Memory B cell (primary cell): ENCODE measurements around the gene LEMD2.
A peak's percentile ranks its signal among the peaks of the same experiment; 100 is the strongest.

Experiments
- ATAC-seq: fragments of 150-1000 bp; cut with Tn5 transposase; 2 replicates; pipeline ENCODE4 v1.10.0; 2021; ENCODE audit warnings: low read depth, mild to moderate bottlenecking, moderate library complexity
- DNase-seq, 2 donors: peaks; one replicate each; pipeline ENCODE4 v3.0.0; 2022; ENCODE audit warnings: low spot score in 2 of 2
- H3K27ac Mint-ChIP-seq: one replicate; pipeline ENCODE4 v1.8.0; 2022; ENCODE audit warnings: mild to moderate bottlenecking, moderate library complexity, mixed read lengths
- H3K27me3 Mint-ChIP-seq: one replicate; pipeline ENCODE4 v1.8.0; 2022; ENCODE audit warnings: mixed read lengths
- H3K36me3 Mint-ChIP-seq: one replicate; pipeline ENCODE4 v1.8.0; 2022; ENCODE audit warnings: mild to moderate bottlenecking, mixed read lengths
- H3K4me1 Mint-ChIP-seq: one replicate; pipeline ENCODE4 v1.8.0; 2022; ENCODE audit warnings: mixed read lengths
- H3K4me3 Mint-ChIP-seq: one replicate; pipeline ENCODE4 v1.8.0; 2022; ENCODE audit warnings: mild to moderate bottlenecking, moderate library complexity, mixed read lengths
- H3K9me3 Mint-ChIP-seq: one replicate; pipeline ENCODE4 v1.8.0; 2022; ENCODE audit warnings: mixed read lengths

LEMD2 gene

DNA sequence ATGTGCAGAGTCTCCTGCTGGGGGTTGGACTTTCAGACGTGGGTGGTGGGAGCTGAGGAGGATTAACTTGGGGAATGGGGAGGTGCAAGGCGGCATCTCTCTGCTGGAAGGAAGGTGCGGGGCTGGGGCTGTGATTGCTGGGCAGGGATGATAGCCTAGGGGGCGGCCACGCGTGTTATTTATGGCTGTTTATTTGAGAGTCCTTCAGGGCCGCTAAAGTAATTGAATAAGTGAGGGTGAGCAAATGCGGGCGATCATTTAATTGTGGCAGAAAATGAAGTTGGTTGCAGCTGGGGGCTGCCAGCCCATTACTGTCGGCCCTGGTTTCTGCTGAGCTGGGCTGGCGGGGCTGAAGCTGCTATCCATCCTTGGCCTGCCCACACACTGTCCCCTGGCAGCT is 34.7 kb downstream of the LEMD2 start:
- no peak for ATAC-seq
- H3K4me1 Mint-ChIP-seq, result peaks cover 6% of the 10 kb centered on the region
- no peaks in the 10 kb centered on the region for H3K9me3 Mint-ChIP-seq
- H3K27ac Mint-ChIP-seq, result peak overlapping the region; percentile 26
- H3K4me3 Mint-ChIP-seq, result no peak overlapping the region
- no peaks in the 10 kb centered on the region for H3K36me3 Mint-ChIP-seq
- peaks cover 7% of the 10 kb centered on the region for H3K27me3 Mint-ChIP-seq
- no peak for DNase-seq

GRCh38 chr6:33752646-33753015 is 36.3 kb downstream of the LEMD2 start:
- ATAC-seq (no peak), DNase-seq (no peak)
- Mint-ChIP-seq H3K9me3 (no peaks in the 10 kb centered on the region), H3K4me3 (no peak overlapping the region), H3K4me1 (peaks cover 6% of the 10 kb centered on the region), H3K27ac (no peak overlapping the region), H3K36me3 (no peaks in the 10 kb centered on the region), H3K27me3 (peaks cover 9% of the 10 kb centered on the region)

DNA sequence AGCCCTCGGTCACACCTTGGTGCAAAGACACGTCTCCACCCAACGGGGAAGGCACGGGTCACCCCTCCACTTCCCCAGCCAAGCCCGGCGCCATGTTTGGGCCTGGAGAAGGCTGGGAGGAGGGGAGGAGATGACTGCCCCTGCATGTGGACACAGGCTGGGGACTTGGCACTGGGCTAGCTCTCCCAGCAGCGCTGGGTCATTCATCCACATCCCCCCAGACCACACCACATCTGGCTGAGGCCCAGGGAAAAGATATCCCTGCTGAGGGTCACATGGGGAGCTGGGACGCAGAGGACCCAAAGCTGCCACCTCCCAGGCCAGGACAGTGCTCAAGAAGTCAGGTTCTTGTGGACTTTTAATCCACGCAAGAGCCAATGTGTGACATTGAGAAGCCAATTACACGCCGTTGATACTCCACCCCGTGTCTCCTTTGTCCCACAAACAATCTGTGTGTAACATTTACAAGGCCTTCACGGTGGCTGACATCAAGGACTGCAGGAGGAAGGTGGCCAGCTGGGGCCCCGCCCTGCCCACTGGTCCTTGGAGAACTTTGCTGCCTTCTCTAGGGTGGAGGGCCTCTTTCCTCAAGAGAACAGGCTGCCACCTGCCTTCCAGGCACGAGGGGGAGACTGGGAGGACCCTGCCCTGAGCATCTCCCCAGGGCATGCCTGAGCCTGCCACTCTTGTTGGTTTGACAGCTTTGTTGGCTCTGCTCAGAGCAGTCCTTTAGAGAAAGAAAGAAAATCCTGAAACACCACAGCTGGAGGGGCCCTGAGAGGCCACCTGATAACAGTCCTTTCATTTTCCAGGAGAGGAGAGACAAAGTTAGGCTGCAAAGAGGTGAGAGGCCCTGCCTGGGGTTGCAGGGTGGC is 36.9 kb downstream of the LEMD2 start:
- DNase-seq, result no peak
- no peak overlapping the region for H3K27ac Mint-ChIP-seq
- ATAC-seq, result no peak
- no peaks in the 10 kb centered on the region for H3K36me3 Mint-ChIP-seq
- no peak overlapping the region for H3K4me3 Mint-ChIP-seq
- H3K27me3 Mint-ChIP-seq, result peaks cover 14% of the 10 kb centered on the region
- no peaks in the 10 kb centered on the region for H3K9me3 Mint-ChIP-seq
- peaks cover 6% of the 10 kb centered on the region for H3K4me1 Mint-ChIP-seq

DNA sequence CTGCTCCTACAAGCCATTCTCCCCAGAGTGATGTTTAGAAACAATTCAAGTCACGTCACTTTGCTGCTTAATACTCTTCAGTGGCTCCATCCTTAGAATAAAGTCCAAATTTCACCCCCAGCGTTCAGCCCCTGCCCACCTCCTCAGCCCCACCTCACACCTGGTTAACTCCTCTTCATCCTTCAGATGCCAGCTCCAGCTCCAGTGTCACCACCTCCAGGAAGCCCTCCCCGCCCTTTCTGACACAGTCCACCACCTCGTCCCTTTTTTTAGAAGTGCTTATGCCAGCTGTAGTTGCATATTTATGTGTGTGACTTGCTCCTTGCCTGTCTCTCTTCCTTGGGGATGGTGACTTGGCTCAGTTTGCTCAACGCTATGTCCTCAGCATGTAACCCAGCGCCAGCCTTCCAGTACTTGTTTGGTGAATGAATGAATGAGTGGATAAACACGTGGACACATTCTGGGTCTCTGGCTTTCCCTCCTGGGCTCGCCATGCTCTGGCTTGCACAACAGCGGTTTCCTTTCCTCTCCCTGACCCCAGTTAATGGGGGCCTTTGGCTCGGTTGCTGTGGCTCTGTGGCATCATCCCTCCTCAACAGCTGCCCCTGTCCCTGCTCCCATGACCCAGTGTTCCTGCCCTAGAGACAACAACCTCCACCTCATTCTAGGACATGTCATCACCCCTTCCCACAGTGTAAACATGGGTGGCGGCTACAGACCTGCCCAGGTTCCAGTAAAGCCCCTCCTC is 38.5 kb downstream of the LEMD2 start:
- Mint-ChIP-seq H3K27ac (no peak overlapping the region), H3K36me3 (no peaks in the 10 kb centered on the region), H3K4me3 (no peak overlapping the region), H3K27me3 (peaks cover 9% of the 10 kb centered on the region), H3K4me1 (peaks cover 4% of the 10 kb centered on the region), H3K9me3 (no peaks in the 10 kb centered on the region)
- DNase-seq, result no peak
- ATAC-seq, result no peak

- Mint-ChIP-seq H3K27ac (no peak overlapping the region), H3K36me3 (no peaks in the 10 kb centered on the region), H3K27me3 (peaks cover 10% of the 10 kb centered on the region), H3K4me3 (no peak overlapping the region), H3K4me1 (peaks cover under 1% of the 10 kb centered on the region), H3K9me3 (no peaks in the 10 kb centered on the region)
- no peak for ATAC-seq
- DNase-seq, result no peak
Measured at GRCh38 chr6:33749401-33749800, 39.5 kb downstream of the LEMD2 start.

GRCh38 chr6:33748841-33749240 is 40.1 kb downstream of the LEMD2 start:
- Mint-ChIP-seq H3K36me3 (no peaks in the 10 kb centered on the region), H3K4me1 (peaks cover 4% of the 10 kb centered on the region), H3K9me3 (no peaks in the 10 kb centered on the region), H3K27me3 (peaks cover 10% of the 10 kb centered on the region), H3K4me3 (no peak overlapping the region), H3K27ac (no peak overlapping the region)
- ATAC-seq (no peak), DNase-seq (no peak)

DNA sequence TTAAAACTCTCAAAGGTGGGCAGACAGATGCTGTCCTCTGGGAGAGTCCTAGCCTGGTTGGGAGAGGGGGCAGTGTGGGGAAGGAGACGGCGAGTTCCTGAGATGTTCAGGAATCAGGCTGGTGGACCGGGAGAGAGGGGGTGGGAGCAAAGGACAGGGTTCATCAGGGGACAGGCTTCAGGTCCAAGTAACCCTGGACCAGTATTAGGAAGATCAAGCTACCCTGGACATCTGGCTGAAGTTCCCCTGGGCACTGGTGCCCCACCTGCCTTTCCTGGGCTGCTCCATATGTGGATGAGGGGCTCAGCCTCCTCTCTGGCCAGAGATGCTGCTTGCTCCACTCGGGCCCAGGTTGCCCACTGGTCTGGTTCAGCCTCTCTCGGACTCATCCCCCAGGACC is 41.1 kb downstream of the LEMD2 start:
- Mint-ChIP-seq H3K27ac (no peak overlapping the region), H3K4me1 (peaks cover 4% of the 10 kb centered on the region), H3K9me3 (no peaks in the 10 kb centered on the region), H3K27me3 (peaks cover 12% of the 10 kb centered on the region), H3K36me3 (no peaks in the 10 kb centered on the region), H3K4me3 (no peak overlapping the region)
- no peak for ATAC-seq
- DNase-seq, result no peak

DNA sequence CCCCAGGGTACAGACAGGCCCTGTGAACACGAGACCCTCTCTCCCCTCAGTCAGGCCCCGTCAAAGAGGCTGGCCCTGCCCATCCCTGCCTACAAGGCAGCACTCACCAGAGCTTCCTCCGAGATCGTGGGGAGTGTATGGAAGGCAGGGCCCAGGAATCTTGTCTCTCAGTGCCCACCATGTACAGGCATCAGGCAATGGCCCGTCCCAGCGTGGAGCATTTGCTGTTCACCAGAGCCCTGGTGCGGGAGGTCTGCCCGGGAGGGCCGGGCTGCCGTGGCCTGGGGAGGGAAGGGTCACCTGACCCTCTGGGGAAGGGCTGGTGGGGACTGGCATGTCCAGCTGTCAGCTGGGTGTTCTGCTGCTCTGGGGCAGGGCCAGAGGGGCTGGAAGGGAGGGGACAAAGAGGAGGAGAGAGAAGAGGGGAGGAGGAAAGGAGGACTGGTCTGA is 42.3 kb downstream of the LEMD2 start, which contains the start of gene IP6K3:
TSS of gene IP6K3 (minus strand) at position 255 of the 450 bp plus-strand sequence. CDS start 11,429 bp downstream, outside the sequence.
- Mint-ChIP-seq H3K4me1 (peaks cover 4% of the 10 kb centered on the region), H3K9me3 (no peaks in the 10 kb centered on the region), H3K36me3 (no peaks in the 10 kb centered on the region), H3K4me3 (no peak within 1 kb of the TSS), H3K27me3 (peaks cover 15% of the 10 kb centered on the region), H3K27ac (no peak within 1 kb of the TSS)
- DNase-seq (no peak), ATAC-seq (no peak)

DNA sequence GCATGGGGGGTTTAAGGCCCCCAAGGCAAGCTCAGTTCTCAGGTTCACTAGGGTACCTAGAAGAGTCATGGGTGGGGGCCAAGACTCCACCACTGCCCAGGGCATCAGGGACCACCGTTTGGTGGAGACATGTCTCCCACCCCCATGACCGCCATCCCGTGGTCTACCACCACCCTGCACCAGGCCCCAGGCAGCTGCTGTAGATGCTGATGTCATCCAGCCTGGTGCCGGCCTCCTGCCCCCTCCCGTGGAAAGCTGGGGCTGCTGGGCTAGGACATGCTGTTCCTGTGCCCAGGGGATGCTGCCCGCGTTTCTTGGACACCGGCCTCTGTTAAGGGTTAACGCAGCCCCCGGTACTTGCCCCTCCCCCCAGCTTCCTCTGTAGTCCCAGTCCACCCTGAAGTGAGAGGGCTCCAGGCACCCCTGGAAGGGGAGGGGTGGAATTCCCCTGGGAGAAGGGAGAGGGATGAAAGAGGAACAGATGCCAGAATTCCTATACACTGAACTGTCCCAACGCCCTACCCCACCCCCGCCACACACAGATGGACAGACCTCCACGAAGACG is 42.8 kb downstream of the LEMD2 start:
- ATAC-seq, result no peak
- no peak overlapping the region for H3K27ac Mint-ChIP-seq
- H3K4me1 Mint-ChIP-seq, result peaks cover 4% of the 10 kb centered on the region
- peaks cover 15% of the 10 kb centered on the region for H3K27me3 Mint-ChIP-seq
- no peaks in the 10 kb centered on the region for H3K9me3 Mint-ChIP-seq
- no peak for DNase-seq
- no peak overlapping the region for H3K4me3 Mint-ChIP-seq
- no peaks in the 10 kb centered on the region for H3K36me3 Mint-ChIP-seq

DNA sequence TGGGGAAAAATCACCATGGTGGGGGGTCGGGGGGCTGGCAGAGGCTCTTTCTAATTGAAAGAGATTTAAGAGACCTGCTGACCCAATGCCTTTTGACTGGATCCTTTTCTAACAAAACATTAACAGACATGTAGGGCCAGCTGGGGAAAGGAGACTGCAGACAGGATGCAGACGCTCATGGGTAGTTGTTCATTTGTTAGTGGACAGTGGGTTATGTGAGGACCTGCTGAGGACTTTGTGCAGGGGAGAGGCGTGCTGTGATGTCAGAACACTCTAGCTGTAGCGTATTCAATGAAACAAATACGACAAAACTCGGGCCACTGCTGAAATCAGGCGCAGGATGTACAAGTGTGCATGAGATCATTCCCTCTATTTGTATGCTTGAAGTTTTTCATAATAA is 43.4 kb downstream of the LEMD2 start:
- no peak overlapping the region for H3K27ac Mint-ChIP-seq
- no peak overlapping the region for H3K4me3 Mint-ChIP-seq
- no peak for ATAC-seq
- H3K36me3 Mint-ChIP-seq, result no peaks in the 10 kb centered on the region
- no peaks in the 10 kb centered on the region for H3K9me3 Mint-ChIP-seq
- DNase-seq, result no peak
- H3K27me3 Mint-ChIP-seq, result peaks cover 14% of the 10 kb centered on the region
- H3K4me1 Mint-ChIP-seq, result peaks cover 4% of the 10 kb centered on the region

DNA sequence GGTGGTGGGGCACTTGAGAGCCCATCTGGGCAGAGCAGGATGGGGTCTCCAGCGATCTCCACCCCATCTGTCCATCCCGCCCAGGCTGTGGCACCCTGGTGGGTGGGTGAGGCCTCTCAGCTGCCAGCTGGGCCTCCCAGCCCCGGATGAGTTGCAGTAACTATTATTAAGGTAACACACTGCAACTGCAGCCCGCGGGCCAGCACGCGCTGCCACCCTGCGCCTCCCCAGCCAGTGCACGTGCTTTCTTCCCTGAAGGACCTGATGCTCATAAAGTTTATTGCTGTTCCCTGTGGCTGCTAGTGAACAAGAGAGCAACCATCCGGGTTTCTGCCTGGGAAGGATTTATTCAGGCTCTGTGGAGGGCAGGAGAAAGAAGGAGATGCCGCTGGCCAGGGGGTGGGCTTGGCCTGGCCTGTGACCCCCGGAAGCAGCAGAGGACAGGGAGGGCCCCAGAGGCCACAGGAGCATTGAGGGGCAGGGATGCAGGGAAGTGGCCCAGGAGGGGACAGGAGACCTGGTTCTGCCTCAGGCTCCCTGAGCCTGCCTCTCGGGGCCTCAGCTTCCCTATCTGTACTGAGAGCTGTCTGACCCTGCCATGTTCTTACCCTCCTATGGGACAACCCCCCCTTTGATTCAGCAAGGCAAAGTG is 43.9 kb downstream of the LEMD2 start:
- Mint-ChIP-seq H3K27ac (no peak overlapping the region), H3K4me1 (peaks cover 4% of the 10 kb centered on the region), H3K27me3 (peaks cover 14% of the 10 kb centered on the region), H3K4me3 (no peak overlapping the region), H3K36me3 (no peaks in the 10 kb centered on the region), H3K9me3 (no peaks in the 10 kb centered on the region)
- ATAC-seq (no peak), DNase-seq (no peak)

- ATAC-seq (peak; percentile 91), DNase-seq (peak; percentile 66 to 75)
- Mint-ChIP-seq H3K36me3 (no peaks in the 10 kb centered on the region), H3K4me1 (peaks cover 4% of the 10 kb centered on the region), H3K27me3 (peaks cover 14% of the 10 kb centered on the region), H3K4me3 (no peak overlapping the region), H3K27ac (no peak overlapping the region), H3K9me3 (no peaks in the 10 kb centered on the region)
Measured at GRCh38 chr6:33744001-33744848, 44.7 kb downstream of the LEMD2 start.

DNA sequence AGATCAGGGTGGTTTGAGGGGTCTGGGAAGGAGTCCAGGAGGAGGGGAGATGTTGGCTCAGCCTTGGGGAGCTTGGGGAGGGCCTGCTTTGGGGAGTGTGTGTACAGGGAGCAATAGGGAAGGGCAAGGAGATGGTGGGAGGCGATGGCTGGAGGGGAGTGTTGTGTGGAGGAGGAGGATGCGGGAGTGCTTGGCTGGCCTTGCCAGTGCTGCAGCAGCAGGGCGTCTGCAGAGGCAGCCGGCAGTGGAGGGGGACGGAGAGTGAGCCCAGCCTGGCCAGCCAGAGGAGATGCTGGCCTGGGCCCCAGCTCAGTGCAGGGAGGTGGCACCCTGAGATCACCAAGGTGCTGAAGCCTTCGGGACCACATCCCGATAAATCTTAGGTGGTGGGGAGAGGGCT is 46.1 kb downstream of the LEMD2 start:
- DNase-seq (no peak), ATAC-seq (no peak)
- Mint-ChIP-seq H3K4me1 (peaks cover 4% of the 10 kb centered on the region), H3K27me3 (peaks cover 14% of the 10 kb centered on the region), H3K4me3 (no peak overlapping the region), H3K27ac (no peak overlapping the region), H3K36me3 (no peaks in the 10 kb centered on the region), H3K9me3 (no peaks in the 10 kb centered on the region)
